H1 (cell line): ENCODE measurements around the gene ATP6V1C2. TPM values are rescaled to one million over a fixed set of nuclear protein-coding genes. Genes with fewer than 3 reads are reported as not detected.

Experiments used
- CTCF ChIA-PET: fragments of 300-600 bp; sonication (Branson Sonifier 250); formaldehyde crosslinking; loops from one replicate; lab custom pipeline; 2021; ENCODE audit not compliant: partially characterized antibody; lab: Charles Lee
- POLR2A ChIA-PET: fragments of 300-600 bp; sonication (Branson Sonifier 250); formaldehyde crosslinking; loops from one replicate; lab custom pipeline; 2021; ENCODE audit warnings: inconsistent platforms; ENCODE audit not compliant: partially characterized antibody; lab: Charles Lee
- DNase-seq, 2 experiments: peaks; one replicate each; pipeline versions ENCODE4 v3.0.0 to v3.0.0-alpha.2; 2010 to 2022; ENCODE audit warnings: low spot score in 2 of 2, low read depth in 1 of 2, mixed read lengths in 1 of 2
- FAIRE-seq: peaks from 2 replicates; lab custom pipeline; 2011; peaks lifted over from hg19 to GRCh38; lab: Jason Lieb, UNC
- H2AFZ ChIP-seq: 2 replicates; pipeline ENCODE4 v1.8.1; 2012; ENCODE audit warnings: low read length, inconsistent platforms
- H2AK5ac ChIP-seq: 2 replicates; pipeline ENCODE4 v1.6.1; 2013; ENCODE audit warnings: low read depth, low read length
- H2BK120ac ChIP-seq: replicated peaks from 2 replicates; pipeline ENCODE3; 2013; ENCODE audit warnings: low read depth, low read length, inconsistent platforms
- H2BK12ac ChIP-seq: 2 replicates; pipeline ENCODE4 v1.6.1; 2013; ENCODE audit warnings: low read depth, low read length
- H2BK15ac ChIP-seq: 2 replicates; pipeline ENCODE4 v1.6.1; 2013; ENCODE audit warnings: low read length
- H2BK20ac ChIP-seq: 2 replicates; pipeline ENCODE4 v1.6.1; 2013; ENCODE audit warnings: low read length
- H2BK5ac ChIP-seq: 2 replicates; pipeline ENCODE4 v1.6.1; 2013; ENCODE audit warnings: low read depth, low read length
- H3K14ac ChIP-seq: 2 replicates; pipeline ENCODE4 v1.6.1; 2013; ENCODE audit warnings: inconsistent platforms; ENCODE audit not compliant: insufficient read length
- H3K18ac ChIP-seq: 2 replicates; pipeline ENCODE4 v1.6.1; 2013; ENCODE audit warnings: low read length; ENCODE audit errors: extremely low read depth
- H3K23ac ChIP-seq: 2 replicates; pipeline ENCODE4 v1.6.1; 2013; ENCODE audit warnings: inconsistent platforms; ENCODE audit not compliant: insufficient read length
- H3K23me2 ChIP-seq: 2 replicates; pipeline ENCODE4 v1.6.1; 2013; ENCODE audit warnings: low read depth, low read length
- H3K27ac ChIP-seq: 2 replicates; pipeline ENCODE4 v1.6.1; 2011; ENCODE audit warnings: low read depth, low read length, inconsistent platforms
- H3K27me3 ChIP-seq, 4 experiments: replicated peaks in 1 of 4; 1 replicate in 1 of 4; 2 replicates in 3 of 4; pipeline versions ENCODE4 v1.6.1 to v1.8.1; 2011 to 2013; ENCODE audit warnings: low read length in 3 of 4, mild to moderate bottlenecking in 3 of 4, inconsistent platforms in 2 of 4, mixed read lengths in 2 of 4, moderate library complexity in 1 of 4; ENCODE audit not compliant: control insufficient read depth in 3 of 4, insufficient read depth in 3 of 4; ENCODE audit errors: extremely low read depth in 1 of 4
- H3K36me3 ChIP-seq, 4 experiments: 2 replicates each; pipeline versions ENCODE4 v1.6.1 to v1.8.1; 2011 to 2013; ENCODE audit warnings: mild to moderate bottlenecking in 4 of 4, low read length in 3 of 4, moderate library complexity in 2 of 4, control low read depth in 1 of 4, inconsistent platforms in 1 of 4; ENCODE audit not compliant: insufficient read depth in 4 of 4, control insufficient read depth in 2 of 4
- H3K4ac ChIP-seq: replicated peaks from 2 replicates; pipeline ENCODE3; 2013; ENCODE audit warnings: low read length, low read depth, mixed read lengths, inconsistent platforms; ENCODE audit not compliant: insufficient read length
- H3K4me1 ChIP-seq, 4 experiments: replicated peaks in 1 of 4; 1 replicate in 1 of 4; 2 replicates in 3 of 4; pipeline versions ENCODE4 v1.6.1 to v1.8.1; 2011 to 2013; ENCODE audit warnings: low read length in 3 of 4, inconsistent platforms in 2 of 4, mixed read lengths in 1 of 4; ENCODE audit not compliant: insufficient read depth in 4 of 4, control insufficient read depth in 3 of 4
- H3K4me2 ChIP-seq, 2 experiments: 2 replicates each; pipeline versions ENCODE4 v1.6.1 to v1.8.1; 2011 to 2013; ENCODE audit warnings: low read depth in 2 of 2, low read length in 2 of 2, control low read depth in 1 of 2, inconsistent platforms in 1 of 2, mild to moderate bottlenecking in 1 of 2; ENCODE audit not compliant: insufficient read depth in 1 of 2
- H3K4me3 ChIP-seq, 4 experiments: fragments of 200-600, 300-600 bp in 1 of 4; sonication (generic), shearing (Covaris generic), sonication (Bioruptor Twin) in 1 of 4; 2 replicates each; pipeline versions ENCODE4 v1.5.1 to v1.8.1; 2011 to 2016; ENCODE audit warnings: low read length in 4 of 4, low read depth in 3 of 4, control low read depth in 2 of 4, inconsistent platforms in 2 of 4, mild to moderate bottlenecking in 2 of 4, mixed read lengths in 1 of 4, moderate library complexity in 1 of 4; ENCODE audit not compliant: insufficient read depth in 2 of 4; ENCODE audit errors: extremely low read depth in 1 of 4
- H3K56ac ChIP-seq: replicated peaks from 2 replicates; pipeline ENCODE3; 2013; ENCODE audit warnings: low read depth, mild to moderate bottlenecking, mixed read lengths, low read length, inconsistent platforms; ENCODE audit not compliant: insufficient read length
- H3K79me1 ChIP-seq: 2 replicates; pipeline ENCODE4 v1.6.1; 2013; ENCODE audit warnings: low read depth, low read length, control low read depth
- H3K79me2 ChIP-seq, 2 experiments: 2 replicates each; pipeline versions ENCODE4 v1.6.1 to v1.8.1; 2012 to 2013; ENCODE audit warnings: low read length in 2 of 2, mild to moderate bottlenecking in 2 of 2, inconsistent platforms in 1 of 2; ENCODE audit not compliant: insufficient read depth in 2 of 2, control insufficient read depth in 1 of 2
- H3K9ac ChIP-seq, 4 experiments: replicated peaks in 1 of 4; 1 replicate in 1 of 4; 2 replicates in 3 of 4; pipeline versions ENCODE4 v1.6.1 to v1.8.1; 2011 to 2013; ENCODE audit warnings: low read depth in 3 of 4, low read length in 3 of 4, control low read depth in 2 of 4, mild to moderate bottlenecking in 2 of 4, moderate library complexity in 2 of 4, inconsistent platforms in 1 of 4; ENCODE audit errors: extremely low read depth in 1 of 4
- H3K9me3 ChIP-seq, 2 experiments: 2 replicates each; pipeline versions ENCODE4 v1.6.1 to v1.8.1; 2012 to 2013; ENCODE audit warnings: mild to moderate bottlenecking in 2 of 2, moderate library complexity in 2 of 2, control low read depth in 1 of 2, inconsistent platforms in 1 of 2, low read depth in 1 of 2, low read length in 1 of 2, mixed read lengths in 1 of 2; ENCODE audit not compliant: insufficient read depth in 2 of 2
- H4K20me1 ChIP-seq, 2 experiments: replicated peaks in 1 of 2; 2 replicates each; pipeline versions ENCODE3 to v1.8.1; 2011 to 2013; ENCODE audit warnings: inconsistent platforms in 2 of 2, low read length in 2 of 2, mild to moderate bottlenecking in 1 of 2; ENCODE audit not compliant: insufficient read depth in 2 of 2, control insufficient read depth in 1 of 2
- H4K5ac ChIP-seq: 2 replicates; pipeline ENCODE4 v1.6.1; 2013; ENCODE audit warnings: low read length, low read depth, mixed read lengths, inconsistent platforms; ENCODE audit not compliant: insufficient read length
- H4K8ac ChIP-seq: 2 replicates; pipeline ENCODE4 v1.8.0; 2013; ENCODE audit warnings: mild to moderate bottlenecking, moderate library complexity, low read length, inconsistent platforms; ENCODE audit not compliant: insufficient read depth; ENCODE audit errors: extremely low read depth
- H4K91ac ChIP-seq: replicated peaks from 2 replicates; pipeline ENCODE3; 2013; ENCODE audit warnings: low read length, mixed read lengths, inconsistent platforms; ENCODE audit not compliant: insufficient read length
- CTBP2 ChIP-seq: IDR thresholded peaks from 2 replicates; pipeline ENCODE4 v1.7.0; 2011; ENCODE audit warnings: borderline replicate concordance, mild to moderate bottlenecking, moderate library complexity, mixed read lengths, low read length; ENCODE audit not compliant: insufficient read depth, insufficient read length
- GABPA ChIP-seq: IDR thresholded peaks from 2 replicates; pipeline ENCODE4 v1.6.1; 2011; ENCODE audit warnings: mild to moderate bottlenecking, low read length, moderate library complexity, borderline replicate concordance; ENCODE audit not compliant: insufficient read depth
- RAD21 ChIP-seq, 2 experiments: IDR thresholded peaks in 1 of 2; conservative IDR thresholded peaks in 1 of 2; 2 replicates each; pipeline ENCODE4 v1.6.1; 2011; ENCODE audit warnings: low read depth in 2 of 2, low read length in 2 of 2, improper control_type of control experiment in 1 of 2, inconsistent platforms in 1 of 2, mild to moderate bottlenecking in 1 of 2, moderate library complexity in 1 of 2
- SP2 ChIP-seq: IDR thresholded peaks from 2 replicates; pipeline ENCODE4 v1.6.1; 2012; ENCODE audit warnings: mild to moderate bottlenecking, low read length, inconsistent platforms
- ZNF274 ChIP-seq: IDR thresholded peaks from 2 replicates; pipeline ENCODE4 v1.7.0; 2012; ENCODE audit warnings: low read length, borderline replicate concordance; ENCODE audit errors: extremely low read depth
- WGBS, 2 experiments: shearing (Covaris generic) in 1 of 2; methylation state at CpG; one replicate each; pipeline versions ENCODE4 v1.1.6 to v1.1.7; 2013 to 2015; ENCODE audit warnings: low lambda C conversion rate in 2 of 2, mixed read lengths in 2 of 2, inconsistent platforms in 1 of 2, low coverage in 1 of 2, missing lambda C conversion rate in 1 of 2; ENCODE audit not compliant: insufficient replicate concordance in 2 of 2, insufficient coverage in 1 of 2, insufficient read length in 1 of 2; ENCODE audit errors: extremely low coverage in 1 of 2, missing lambda C conversion rate in 1 of 2; 5-methylcytosine and 5-hydroxymethylcytosine counted together
- polyA plus RNA-seq, 7 experiments: library from polyadenylated mRNA; depleted of rRNA in 3 of 7; stranded (reverse) in 5 of 7; unstranded in 2 of 7; fragments of >200 nt in 5 of 7; fragments of 200-250 nt in 2 of 7; gene quantifications; 1 replicate in 5 of 7; 2 replicates in 1 of 7; 4 replicates in 1 of 7; pipeline versions ENCODE4 v1.2.1 to v1.2.3, GENCODE V29; 2011 to 2013; ENCODE audit warnings: missing spikeins in 2 of 7, mixed read lengths in 2 of 7
- total RNA-seq: library from RNA; stranded (reverse); fragmentation: NEBNext Ultra II Directional; extraction: Animal tissue kit (Norgen Biotek cat#: 25700); gene quantifications from 2 replicates; pipeline ENCODE4 v1.2.1, GENCODE V29; 2021
- TF ChIP-seq, protein P1 (sequence below): IDR thresholded peaks from 2 replicates; pipeline ENCODE4 v1.6.1; 2012; ENCODE audit warnings: inconsistent platforms

ATP6V1C2 gene
- total and polyA plus RNA-seq, 2 of the 8 experiments (the other 6 are each of a cell fraction or from before 2014, with no cell fraction given) = 0.29 to 0.74 TPM

DNA sequence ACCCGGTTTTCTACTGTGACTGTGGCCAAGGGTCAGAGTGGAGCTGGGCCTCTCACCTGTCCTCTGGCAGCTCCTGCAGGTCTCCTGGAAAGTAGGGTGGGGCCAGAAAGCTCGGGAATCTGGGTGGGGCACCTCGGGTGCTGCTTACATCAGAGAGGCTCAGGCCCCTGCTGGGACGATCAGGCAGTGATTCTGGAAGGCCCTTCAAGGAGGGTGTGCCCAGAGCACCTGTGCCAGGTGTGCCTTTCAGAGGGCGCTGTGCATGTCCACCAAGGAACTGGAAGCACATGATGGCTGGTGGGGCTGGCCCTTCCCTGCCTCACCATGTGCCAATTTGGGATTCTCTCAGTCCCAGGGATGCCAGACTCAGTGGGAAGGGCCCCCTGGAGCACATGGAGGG, 44.0 kb downstream of the ATP6V1C2 start:
- Histone ChIP-seq H3K27ac (no peak overlapping the region), H3K4ac (no peak overlapping the region), H3K23ac (no peak overlapping the region), H3K9me3 (no peaks in the 10 kb centered on the region), H3K56ac (no peak overlapping the region), H3K79me1 (no peaks in the 10 kb centered on the region), H2AK5ac (no peak overlapping the region), H3K79me2 (no peaks in the 10 kb centered on the region), H3K14ac (no peak overlapping the region), H3K4me2 (no peak overlapping the region), H2BK12ac (no peak overlapping the region), H3K23me2 (no peaks in the 10 kb centered on the region)
- POLR2A ChIA-PET = no interaction called here
- DNase-seq (no peak), FAIRE-seq (no peak)
- TF ChIP-seq ZNF274 (no peak), RAD21 (IDR thresholded peaks at IDR 0.05 in 1 of 2, conservative IDR thresholded peaks at IDR 0.05 in 1 of 2; ENCODE audit: low read depth in 2 of 2, low read length in 2 of 2) (no peak), CTBP2 (no peak), GABPA (no peak), SP2 (no peak)
- TF ChIP-seq, protein P1, sequence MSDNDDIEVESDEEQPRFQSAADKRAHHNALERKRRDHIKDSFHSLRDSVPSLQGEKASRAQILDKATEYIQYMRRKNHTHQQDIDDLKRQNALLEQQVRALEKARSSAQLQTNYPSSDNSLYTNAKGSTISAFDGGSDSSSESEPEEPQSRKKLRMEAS = no peak
- TF ChIP-seq, all 59 proteins: peak for 0
- Histone ChIP-seq H4K20me1 (no peaks in the 10 kb centered on the region), H4K91ac (no peak overlapping the region), H2AFZ (no peak overlapping the region), H4K8ac (no peak overlapping the region; the same call in 1 of the 2 replicates), H3K36me3 (no peaks in the 10 kb centered on the region), H2BK5ac (no peak overlapping the region), H3K9ac (no peak overlapping the region), H2BK20ac (no peak overlapping the region), H4K5ac (no peak overlapping the region), H3K27me3 (no peaks in the 10 kb centered on the region), H2BK15ac (no peak overlapping the region), H3K18ac (no peak overlapping the region), H2BK120ac (no peak overlapping the region), H3K4me1 (peaks cover 0 to 8% (median 0%) of the 10 kb centered on the region in 4 experiments; a peak in 2 of 7 replicates), H3K4me3 (no peak overlapping the region)
- CTCF ChIA-PET = interaction anchor here (1.1 to 3.8 kb wide), 3 partner anchors 23 to 56 kb away, joined by 3 to 8 read pairs (median 3); no protein-coding TSS in a partner anchor
- 86% methylated on average over 5 of the region's 5 CpGs; no CpG with 5 or more reads in 1 of the 2 experiments for WGBS, 2 experiments
